Measurements from ENCODE around the gene RABGEF1.
"Not testable (repeated sequence)": the region's sequence is repeated elsewhere in the genome, so short reads cannot be mapped to it uniquely, and the experiment has no call there.

DNA sequence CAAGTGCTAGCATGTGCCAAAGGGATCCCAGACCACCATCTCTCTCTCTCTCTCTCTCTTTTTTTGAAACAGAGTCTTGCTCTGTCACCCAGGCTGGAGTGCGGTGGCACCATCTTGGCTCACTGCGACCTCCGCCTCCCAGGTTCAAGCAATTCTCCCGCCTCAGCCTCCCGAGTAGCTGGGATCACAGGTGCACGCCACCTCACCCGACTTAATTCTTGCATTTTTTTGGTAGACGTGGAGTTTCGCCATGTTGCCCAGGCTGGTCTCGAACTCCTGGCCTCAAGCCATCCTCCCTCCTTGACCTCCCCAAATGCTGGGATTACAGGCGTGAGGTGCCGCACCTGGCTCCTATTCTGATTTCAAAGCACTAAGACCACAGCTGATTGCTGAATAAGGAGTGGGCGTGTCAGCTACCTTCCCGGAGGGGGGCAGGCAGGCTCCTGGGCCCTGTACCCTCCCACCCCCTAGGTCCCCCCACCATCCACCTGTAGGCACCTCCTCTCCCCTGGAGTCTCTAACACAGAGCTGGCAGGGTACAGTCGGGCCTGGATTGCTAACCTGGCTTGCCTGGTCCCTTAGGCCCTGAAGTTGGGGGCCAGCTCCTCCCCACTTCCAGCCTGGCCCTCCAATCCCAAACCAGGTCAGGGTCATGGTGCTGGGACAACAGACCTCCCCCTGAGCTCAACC lies 74.8 kb downstream of the RABGEF1 start:
- TF ChIP-seq POLR2A (IDR thresholded peaks at IDR 0.05; ENCODE audit: low read depth); POLR2AphosphoS5 (IDR thresholded peaks at IDR 0.05): not testable (repeated sequence)
- TF ChIP-seq, protein P1, sequence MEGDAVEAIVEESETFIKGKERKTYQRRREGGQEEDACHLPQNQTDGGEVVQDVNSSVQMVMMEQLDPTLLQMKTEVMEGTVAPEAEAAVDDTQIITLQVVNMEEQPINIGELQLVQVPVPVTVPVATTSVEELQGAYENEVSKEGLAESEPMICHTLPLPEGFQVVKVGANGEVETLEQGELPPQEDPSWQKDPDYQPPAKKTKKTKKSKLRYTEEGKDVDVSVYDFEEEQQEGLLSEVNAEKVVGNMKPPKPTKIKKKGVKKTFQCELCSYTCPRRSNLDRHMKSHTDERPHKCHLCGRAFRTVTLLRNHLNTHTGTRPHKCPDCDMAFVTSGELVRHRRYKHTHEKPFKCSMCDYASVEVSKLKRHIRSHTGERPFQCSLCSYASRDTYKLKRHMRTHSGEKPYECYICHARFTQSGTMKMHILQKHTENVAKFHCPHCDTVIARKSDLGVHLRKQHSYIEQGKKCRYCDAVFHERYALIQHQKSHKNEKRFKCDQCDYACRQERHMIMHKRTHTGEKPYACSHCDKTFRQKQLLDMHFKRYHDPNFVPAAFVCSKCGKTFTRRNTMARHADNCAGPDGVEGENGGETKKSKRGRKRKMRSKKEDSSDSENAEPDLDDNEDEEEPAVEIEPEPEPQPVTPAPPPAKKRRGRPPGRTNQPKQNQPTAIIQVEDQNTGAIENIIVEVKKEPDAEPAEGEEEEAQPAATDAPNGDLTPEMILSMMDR (IDR thresholded peaks at IDR 0.05): not testable (repeated sequence)
